Ovary (tissue), 9 donors: ENCODE data around the gene CDK5RAP2. TPM values are rescaled to one million over a fixed set of nuclear protein-coding genes. Genes with fewer than 3 reads are reported as not detected.

Source experiments
- DNase-seq, 5 donors: peaks; one replicate each; pipeline ENCODE4 v3.0.0-alpha.2; 2019 to 2020
- H3K27ac ChIP-seq, 2 donors: fragments of 200-600 bp; one replicate each; pipeline versions ENCODE4 v1.5.1 to v1.8.0; 2019 to 2022
- H3K27me3 ChIP-seq: fragments of 200-600 bp; one replicate; pipeline ENCODE4 v1.8.0; 2022
- H3K36me3 ChIP-seq: fragments of 200-600 bp; sonication (generic); one replicate; pipeline ENCODE4 v1.5.1; 2019
- H3K4me1 ChIP-seq: one replicate; pipeline ENCODE4 v1.8.1; 2013; ENCODE audit warnings: mild to moderate bottlenecking, moderate library complexity; ENCODE audit not compliant: insufficient read depth
- H3K4me3 ChIP-seq: fragments of 200-600 bp; sonication (generic); one replicate; pipeline ENCODE4 v1.5.1; 2017
- H3K9me3 ChIP-seq, 2 donors: fragments of 200-600 bp in 1 of 2; sonication (generic) in 1 of 2; one replicate each; pipeline versions ENCODE4 v1.5.1 to v1.8.1; 2013 to 2019; ENCODE audit warnings: mild to moderate bottlenecking in 1 of 2, moderate library complexity in 1 of 2
- EP300 ChIP-seq: sonication (generic); formaldehyde crosslinking; IDR thresholded peaks from one replicate; pipeline ENCODE4 v1.6.1; 2017; ENCODE audit warnings: antibody characterized with exemption
- POLR2A ChIP-seq: fragments of 450-650 bp; IDR thresholded peaks from one replicate; pipeline ENCODE4 v1.6.1; 2017; ENCODE audit warnings: antibody characterized with exemption, mild to moderate bottlenecking, moderate library complexity
- WGBS, 3 donors: extraction: QIAGEN DNeasy Blood & Tissue Kit in 1 of 3; methylation state at CpG; one replicate each; pipeline versions ENCODE4 v1.1.5 to v1.1.7; 2013 to 2017; 5-methylcytosine and 5-hydroxymethylcytosine counted together
- intact Hi-C, 4 donors: fragments of 100-400 bp; cut with DNase I; formaldehyde crosslinking; loops; one replicate each; pipeline versions ENCODE4 v1.11.0 to v1.15.1; 2022 to 2023
- polyA plus RNA-seq, 2 donors: library from polyadenylated mRNA; stranded (reverse); fragments of 200-250 nt in 1 of 2; fragments of 350-450 nt in 1 of 2; fragmentation: Illumina TruSeq in 1 of 2; extraction: RNeasy Lipid Tissue Mini Kit (QIAGEN cat#74804) in 1 of 2; gene quantifications; one replicate each; pipeline ENCODE4 v1.2.3, GENCODE V29; 2013 to 2014
- total RNA-seq, 7 donors: library from RNA; depleted of rRNA in 2 of 7; stranded (reverse); fragments of >200 nt in 2 of 7; fragmentation: NEBNext Ultra II Directional in 3 of 7; extraction: Animal tissue kit (Norgen Biotek cat#: 25700) in 3 of 7; gene quantifications; one replicate each; pipeline versions ENCODE4 v1.1.0 to v1.2.4, GENCODE V29; 2016 to 2023
- TF ChIP-seq, protein P1 (sequence below), 3 donors: fragments of 450-650 bp in 2 of 3; fragments of 200-600 bp in 1 of 3; IDR thresholded peaks; one replicate each; pipeline versions ENCODE4 v1.5.1 to v1.8.0; 2016 to 2022; ENCODE audit warnings: antibody characterized with exemption in 3 of 3, mild to moderate bottlenecking in 1 of 3
- donor health status: DM: no; HTN: no; CAD: no; lungs with moderate emphysema.
- donor health status: DM: no; HTN: no; CAD: no.
- donor health status: Bipolar disorder and iron deficiency.
- donor health status: DM: yes; HTN: yes; CAD: no.
- donor health status: DM: no; HTN: no; CAD: no.
- donor health status: DM: yes; HTN: yes; CAD: no.

CDK5RAP2 gene
- total and polyA plus RNA-seq, 9 donors = 30.8 to 61.1 (median 44.7) TPM

DNA sequence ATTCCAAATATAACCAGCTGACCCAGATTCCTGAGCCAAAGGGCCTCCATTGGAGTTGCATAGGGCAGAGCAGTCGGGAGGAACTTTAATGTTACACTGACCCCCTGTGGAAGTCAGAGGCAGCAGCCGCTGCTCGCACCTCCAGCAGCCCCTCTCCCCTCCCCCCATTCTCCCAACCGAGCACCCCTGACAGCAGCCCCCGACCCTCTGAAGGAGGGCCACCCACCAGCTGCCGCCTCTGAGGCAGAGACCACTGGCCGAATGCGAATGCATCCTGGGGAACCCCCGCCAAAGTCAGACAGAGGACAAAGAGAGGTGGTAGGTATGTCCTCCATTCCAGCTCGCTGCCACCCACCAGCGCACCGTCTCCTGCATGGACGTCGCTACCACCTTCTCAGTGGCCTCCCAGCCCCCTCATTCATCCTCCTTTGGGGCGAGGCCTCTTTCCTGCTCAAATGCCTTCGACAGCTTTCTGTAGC lies 231.0 kb downstream of the CDK5RAP2 start:
- H3K27ac ChIP-seq = no peak overlapping the region
- H3K36me3 ChIP-seq = no peaks in the 10 kb centered on the region
- H3K4me3 ChIP-seq = no peak overlapping the region
- no peaks in the 10 kb centered on the region for H3K27me3 ChIP-seq
- intact Hi-C loops = no loop called here
- DNase-seq = no peak
- 34 to 47% (median 43%) methylated on average over 16 of the region's 16 CpGs for WGBS, 3 donors
- TF ChIP-seq POLR2A (no peak), EP300 (no peak)
- TF ChIP-seq, protein P1, sequence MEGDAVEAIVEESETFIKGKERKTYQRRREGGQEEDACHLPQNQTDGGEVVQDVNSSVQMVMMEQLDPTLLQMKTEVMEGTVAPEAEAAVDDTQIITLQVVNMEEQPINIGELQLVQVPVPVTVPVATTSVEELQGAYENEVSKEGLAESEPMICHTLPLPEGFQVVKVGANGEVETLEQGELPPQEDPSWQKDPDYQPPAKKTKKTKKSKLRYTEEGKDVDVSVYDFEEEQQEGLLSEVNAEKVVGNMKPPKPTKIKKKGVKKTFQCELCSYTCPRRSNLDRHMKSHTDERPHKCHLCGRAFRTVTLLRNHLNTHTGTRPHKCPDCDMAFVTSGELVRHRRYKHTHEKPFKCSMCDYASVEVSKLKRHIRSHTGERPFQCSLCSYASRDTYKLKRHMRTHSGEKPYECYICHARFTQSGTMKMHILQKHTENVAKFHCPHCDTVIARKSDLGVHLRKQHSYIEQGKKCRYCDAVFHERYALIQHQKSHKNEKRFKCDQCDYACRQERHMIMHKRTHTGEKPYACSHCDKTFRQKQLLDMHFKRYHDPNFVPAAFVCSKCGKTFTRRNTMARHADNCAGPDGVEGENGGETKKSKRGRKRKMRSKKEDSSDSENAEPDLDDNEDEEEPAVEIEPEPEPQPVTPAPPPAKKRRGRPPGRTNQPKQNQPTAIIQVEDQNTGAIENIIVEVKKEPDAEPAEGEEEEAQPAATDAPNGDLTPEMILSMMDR (IDR thresholded peaks at IDR 0.05) = no peak
- peaks cover 1% of the 10 kb centered on the region for H3K4me1 ChIP-seq
- no peaks in the 10 kb centered on the region for H3K9me3 ChIP-seq

DNA sequence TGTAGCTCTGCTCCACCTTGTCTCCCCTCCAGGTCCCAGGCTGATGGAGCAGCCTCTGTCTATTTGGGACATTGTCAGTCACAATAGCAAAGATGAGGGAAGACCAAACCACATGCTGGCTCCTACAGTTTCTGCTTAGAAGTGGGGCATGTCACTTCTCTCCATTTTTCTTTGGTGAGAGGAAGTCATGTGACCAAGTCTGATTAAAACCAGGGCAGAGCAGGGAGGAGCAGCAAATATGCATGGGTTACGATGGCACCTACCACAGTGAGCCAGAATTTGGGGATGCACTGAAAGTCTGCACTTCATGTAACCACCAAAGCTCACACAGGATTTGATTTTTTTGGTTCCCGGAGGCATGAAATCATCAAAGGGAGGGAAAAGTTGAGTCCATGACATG lies 234.6 kb downstream of the CDK5RAP2 start:
- intact Hi-C loops = no loop called here
- TF ChIP-seq POLR2A (no peak), EP300 (no peak)
- TF ChIP-seq, protein P1 (IDR thresholded peaks at IDR 0.05) = no peak
- Histone ChIP-seq H3K27ac (no peak overlapping the region), H3K9me3 (no peaks in the 10 kb centered on the region), H3K27me3 (no peaks in the 10 kb centered on the region), H3K4me1 (no peaks in the 10 kb centered on the region), H3K4me3 (no peak overlapping the region), H3K36me3 (no peaks in the 10 kb centered on the region)
- 53 to 81% (median 68%) methylated on average over 2 of the region's 2 CpGs for WGBS, 3 donors
- DNase-seq = no peak

DNA sequence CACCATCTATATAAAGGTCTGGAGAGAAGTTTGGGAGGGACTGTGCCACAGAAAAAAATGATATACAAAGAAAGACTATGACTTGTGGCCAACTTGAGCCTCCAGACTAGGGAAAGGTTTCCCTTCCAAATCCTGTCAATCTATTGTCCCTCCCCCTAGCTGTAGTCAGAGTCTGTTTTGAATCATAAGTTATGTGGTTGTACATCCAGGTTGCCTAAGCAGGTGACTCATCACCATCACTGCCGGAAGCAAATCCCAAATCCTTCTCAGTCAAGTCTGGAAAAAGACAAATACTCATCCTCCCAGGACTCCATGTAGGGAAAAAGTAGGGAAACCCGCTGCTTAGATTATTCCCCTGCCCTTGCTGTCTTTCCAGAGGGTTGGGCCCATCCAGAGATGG lies 235.7 kb downstream of the CDK5RAP2 start:
- H3K9me3 ChIP-seq = no peaks in the 10 kb centered on the region
- no peak overlapping the region for H3K27ac ChIP-seq
- DNase-seq = no peak
- no peaks in the 10 kb centered on the region for H3K4me1 ChIP-seq
- intact Hi-C loops = no loop called here
- TF ChIP-seq, protein P1 (IDR thresholded peaks at IDR 0.05) = no peak
- TF ChIP-seq EP300 (no peak), POLR2A (no peak)
- H3K36me3 ChIP-seq = no peaks in the 10 kb centered on the region
- no peaks in the 10 kb centered on the region for H3K27me3 ChIP-seq
- 72 to 90% (median 78%) methylated on average over 2 of the region's 2 CpGs for WGBS, 3 donors
- no peak overlapping the region for H3K4me3 ChIP-seq

DNA sequence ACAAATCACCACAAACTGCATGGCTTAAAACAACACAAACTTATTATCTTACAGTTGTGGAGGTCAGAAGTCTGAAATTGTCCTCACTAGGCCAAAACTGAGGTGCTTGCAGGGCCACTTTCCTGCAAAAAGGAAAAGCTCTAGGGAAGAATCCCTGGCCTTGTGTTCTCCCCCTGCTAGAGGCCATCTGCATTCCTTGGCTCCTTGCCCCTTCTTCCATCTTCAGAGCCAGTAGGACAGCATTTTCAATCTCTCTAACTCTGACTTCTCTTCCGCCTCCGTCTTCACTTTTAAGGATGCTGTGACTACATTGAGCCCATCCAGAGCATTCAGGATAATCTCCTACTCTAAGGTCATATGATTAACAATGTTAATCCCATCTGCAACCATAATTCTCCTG lies 236.6 kb downstream of the CDK5RAP2 start:
- no peaks in the 10 kb centered on the region for H3K4me1 ChIP-seq
- no peak for TF ChIP-seq POLR2A
- no peak for TF ChIP-seq EP300
- TF ChIP-seq, protein P1 (IDR thresholded peaks at IDR 0.05) = no peak
- H3K9me3 ChIP-seq = no peaks in the 10 kb centered on the region
- intact Hi-C loops = no loop called here
- H3K4me3 ChIP-seq = no peak overlapping the region
- no peaks in the 10 kb centered on the region for H3K36me3 ChIP-seq
- H3K27me3 ChIP-seq = no peaks in the 10 kb centered on the region
- no peak overlapping the region for H3K27ac ChIP-seq
- 82 to 95% (median 93%) methylated on average over 2 of the region's 2 CpGs for WGBS, 3 donors
- no peak for DNase-seq

Other genes starting within 250 kb of the CDK5RAP2 start
- 10 to 100 TPM; 12.6 to 20.8 (median 14.6) TPM for gene MEGF9, start 134.3 kb upstream of the CDK5RAP2 start, total RNA-seq
- 10 to 100 TPM in 1 of 2 donors, 1 to 10 TPM in 1; 9.9 to 27.3 TPM for gene MEGF9, start 134.3 kb upstream of the CDK5RAP2 start, polyA plus RNA-seq
- gene FBXW2, start 213.2 kb upstream of the CDK5RAP2 start, total RNA-seq = 10 to 100 TPM; 20.0 to 62.0 (median 51.1) TPM
- 10 to 100 TPM; 15.6 to 34.5 TPM for gene FBXW2, start 213.2 kb upstream of the CDK5RAP2 start, polyA plus RNA-seq